ENCODE measurements around the gene CACNA1I.

Gene CACNA1I

GRCh38 chr22:39666495-39666894, 95.9 kb downstream of the CACNA1I start:
- no peak for DNase-seq (ENCODE audit: low read depth in 2 of 2)

GRCh38 chr22:39666926-39667325, 96.4 kb downstream of the CACNA1I start:
- DNase-seq (ENCODE audit: low read depth in 2 of 2): no peak

GRCh38 chr22:39669432-39669831, 98.9 kb downstream of the CACNA1I start:
- no peak for DNase-seq (ENCODE audit: low read depth in 2 of 2)

- no peak for DNase-seq (ENCODE audit: low read depth in 2 of 2)
Measured at GRCh38 chr22:39671936-39672335, 101.4 kb downstream of the CACNA1I start.

GRCh38 chr22:39674536-39674935, 104.0 kb downstream of the CACNA1I start:
- DNase-seq (ENCODE audit: low read depth in 2 of 2): no peak

- no peak for DNase-seq (ENCODE audit: low read depth in 2 of 2)
Measured at GRCh38 chr22:39675947-39676346, 105.4 kb downstream of the CACNA1I start.

- DNase-seq (ENCODE audit: low read depth in 2 of 2): no peak
Measured at GRCh38 chr22:39677967-39678366, 107.4 kb downstream of the CACNA1I start.

- no peak for DNase-seq (ENCODE audit: low read depth in 2 of 2)
Measured at GRCh38 chr22:39678862-39679490, 108.4 kb downstream of the CACNA1I start.

GRCh38 chr22:39679652-39680051, 109.1 kb downstream of the CACNA1I start:
- DNase-seq (ENCODE audit: low read depth in 2 of 2): no peak

GRCh38 chr22:39680486-39680885, 109.9 kb downstream of the CACNA1I start:
- no peak for DNase-seq (ENCODE audit: low read depth in 2 of 2)

GRCh38 chr22:39681038-39681861, 110.7 kb downstream of the CACNA1I start:
- no peak for DNase-seq (ENCODE audit: low read depth in 2 of 2)

GRCh38 chr22:39682994-39683393, 112.4 kb downstream of the CACNA1I start:
- DNase-seq (ENCODE audit: low read depth in 2 of 2): no peak

- no peak for DNase-seq (ENCODE audit: low read depth in 2 of 2)
Measured at GRCh38 chr22:39683639-39684038, 113.1 kb downstream of the CACNA1I start.

- no peak for DNase-seq (ENCODE audit: low read depth in 2 of 2)
Measured at GRCh38 chr22:39684702-39685281, 114.2 kb downstream of the CACNA1I start.

GRCh38 chr22:39685336-39686177, 115.0 kb downstream of the CACNA1I start:
- DNase-seq (ENCODE audit: low read depth in 2 of 2): no peak

GRCh38 chr22:39686178-39686620, 115.6 kb downstream of the CACNA1I start:
- no peak for DNase-seq (ENCODE audit: low read depth in 2 of 2)

- DNase-seq (ENCODE audit: low read depth in 2 of 2): no peak
Measured at GRCh38 chr22:39686776-39687525, 116.4 kb downstream of the CACNA1I start.

GRCh38 chr22:39688186-39688785, 117.7 kb downstream of the CACNA1I start:
- no peak for DNase-seq (ENCODE audit: low read depth in 2 of 2)

GRCh38 chr22:39689421-39689820, 118.9 kb downstream of the CACNA1I start:
- DNase-seq (ENCODE audit: low read depth in 2 of 2): no peak

GRCh38 chr22:39690881-39691605, 120.5 kb downstream of the CACNA1I start:
- peak in 1 of 2 donors; percentile 20 for DNase-seq (ENCODE audit: low read depth in 2 of 2)

Data from stimulated activated CD8-positive, alpha-beta memory T cell treated with anti-CD3 and anti-CD28 coated beads, Interleukin-7, amount 100 ng/mL, for 4 hours (primary cell).